HG02798 (cell line): ENCODE measurements around the gene SUSD4.

Source experiments
- ATAC-seq: cut with Tn5 transposase; IDR thresholded peaks from one replicate; pipeline ENCODE4 v1.9.1; 2021; ENCODE audit warnings: mild to moderate bottlenecking; ENCODE audit not compliant: unreplicated experiment, poor library complexity

The SUSD4 gene

DNA sequence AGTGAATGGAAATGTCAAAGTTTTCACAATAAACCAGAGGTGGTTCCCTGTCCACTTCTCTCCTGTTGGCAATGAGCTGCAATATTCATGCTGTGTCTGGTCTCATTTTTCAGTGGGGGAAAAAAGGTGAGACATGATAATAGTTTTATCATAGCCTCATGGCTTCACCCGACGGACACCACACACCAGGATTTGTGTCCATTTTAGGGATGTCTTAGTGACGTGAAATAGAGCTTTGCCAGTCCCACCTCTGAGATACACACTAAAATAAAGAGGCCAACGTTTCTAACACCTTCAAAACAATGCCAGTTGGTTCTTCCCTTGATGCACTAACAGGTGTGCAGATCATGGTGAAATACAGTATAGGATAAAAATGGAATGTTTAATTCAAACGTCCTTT, 129.4 kb downstream of the SUSD4 start:
- ATAC-seq: no peak

DNA sequence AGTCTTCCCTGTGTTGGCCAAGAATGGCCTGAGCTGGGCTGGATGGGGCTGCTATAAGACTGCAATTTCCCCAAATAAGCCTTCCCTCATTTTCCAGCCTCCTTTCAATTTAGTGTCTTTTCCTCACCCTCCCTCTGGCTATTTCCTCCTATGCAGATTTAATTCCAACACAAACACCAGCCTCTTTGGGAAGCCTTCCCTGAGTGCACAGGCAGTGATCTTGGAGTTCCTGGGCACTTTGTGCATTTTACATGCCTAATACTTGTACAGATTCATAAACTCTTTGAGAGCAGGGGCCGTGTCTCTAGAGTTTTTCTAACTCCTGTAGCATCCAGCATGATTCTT, 129.8 kb downstream of the SUSD4 start:
- no peak for ATAC-seq

DNA sequence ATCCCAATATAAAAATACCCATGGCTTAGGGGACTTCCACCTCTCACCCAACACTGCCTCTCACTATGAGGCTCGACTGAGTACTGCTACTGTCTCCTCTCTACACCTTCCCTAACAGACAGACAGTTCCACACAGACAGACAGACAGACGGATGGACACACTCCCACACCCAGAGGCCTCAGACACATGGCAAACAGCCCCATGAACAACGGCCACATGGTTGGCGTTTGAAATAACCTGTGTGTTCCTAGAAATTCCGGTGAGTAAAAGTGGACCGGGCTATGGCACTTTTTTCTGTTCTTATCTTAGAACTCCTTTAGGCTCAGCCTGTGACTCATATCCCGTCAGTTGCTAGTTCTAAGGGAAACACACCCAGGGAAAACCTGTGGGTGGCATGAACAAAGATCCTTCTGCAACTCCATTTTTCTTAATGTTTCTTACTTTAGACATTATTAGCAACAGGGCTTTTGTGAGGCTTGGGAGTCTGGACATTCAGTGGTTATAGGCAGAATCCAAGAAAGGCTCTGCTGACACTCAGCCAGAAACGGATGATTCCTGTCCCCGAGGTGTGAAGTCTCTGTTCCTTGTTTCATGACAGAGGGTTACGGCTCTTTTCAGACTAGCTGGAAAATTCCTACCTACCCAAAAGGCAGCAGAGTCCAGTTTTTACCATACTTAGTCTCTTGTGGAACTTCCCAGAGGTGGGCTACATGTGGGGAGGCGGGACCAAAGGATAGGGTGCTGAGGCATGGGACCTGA, 130.4 kb downstream of the SUSD4 start:
- ATAC-seq: no peak

DNA sequence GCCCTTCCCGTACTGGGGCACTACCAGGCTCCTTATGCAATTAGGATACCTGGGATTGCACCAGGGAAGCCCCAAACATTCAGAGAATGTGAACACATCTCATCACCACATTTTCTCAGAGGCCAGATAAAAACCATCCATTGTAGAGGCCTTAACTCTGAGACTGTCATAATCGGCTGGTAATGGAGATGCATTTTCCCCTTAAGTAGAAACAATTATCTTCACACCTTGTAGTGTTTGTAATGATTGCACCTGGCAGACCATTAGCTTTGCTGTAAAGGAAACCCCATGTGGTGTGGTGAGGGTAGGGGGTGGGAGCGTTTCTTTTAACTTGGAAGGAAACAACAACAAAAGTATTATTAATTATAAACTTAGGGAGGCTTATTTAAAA, 131.0 kb downstream of the SUSD4 start:
- no peak for ATAC-seq

DNA sequence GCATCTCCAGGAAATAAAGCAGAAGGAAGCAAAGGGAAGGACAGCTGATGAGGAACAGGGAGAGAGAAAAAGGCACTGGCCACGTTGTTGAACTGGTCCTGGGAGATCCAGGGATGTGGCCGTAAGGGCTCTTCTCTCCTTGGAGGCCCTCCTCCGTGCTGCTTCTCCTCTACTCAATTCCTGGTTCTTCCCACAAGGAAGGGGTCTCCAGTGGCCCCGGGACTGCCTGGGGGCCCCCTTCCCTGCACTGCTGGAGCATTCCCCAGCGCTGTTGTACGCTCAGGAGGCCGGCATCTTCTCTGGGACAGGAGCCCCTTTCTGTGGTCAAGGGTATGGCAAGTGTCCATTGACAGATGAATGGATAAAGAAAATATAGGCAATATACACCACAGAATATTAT, 132.4 kb downstream of the SUSD4 start:
- no peak for ATAC-seq

DNA sequence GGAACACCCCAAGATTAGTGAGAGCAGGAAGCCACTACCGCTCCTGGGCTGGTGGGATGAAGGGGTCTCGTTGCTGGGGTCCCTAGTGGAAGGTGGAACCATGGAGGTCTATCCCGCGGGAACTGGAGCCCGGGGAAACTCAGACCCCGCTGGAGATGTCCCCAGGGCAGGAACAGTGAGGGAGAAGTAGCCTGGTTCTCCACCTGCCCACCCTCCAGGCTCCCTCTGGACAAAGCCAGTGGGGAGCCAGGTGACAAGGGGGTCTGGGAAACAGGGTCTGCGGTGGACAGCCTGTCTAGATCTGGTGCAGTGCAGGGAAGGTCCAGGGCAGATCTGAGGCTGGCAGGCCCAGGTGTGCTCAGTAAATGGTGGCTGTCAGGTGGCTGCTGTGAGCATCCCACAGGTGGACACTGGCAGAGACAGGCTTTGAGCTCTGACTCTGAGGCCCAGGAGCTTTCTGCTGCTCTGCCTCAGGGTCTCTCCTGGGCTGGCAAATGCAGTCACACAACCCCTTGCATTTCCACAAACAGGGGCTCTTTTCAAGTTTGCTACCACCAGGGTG, 132.9 kb downstream of the SUSD4 start:
- no peak for ATAC-seq

DNA sequence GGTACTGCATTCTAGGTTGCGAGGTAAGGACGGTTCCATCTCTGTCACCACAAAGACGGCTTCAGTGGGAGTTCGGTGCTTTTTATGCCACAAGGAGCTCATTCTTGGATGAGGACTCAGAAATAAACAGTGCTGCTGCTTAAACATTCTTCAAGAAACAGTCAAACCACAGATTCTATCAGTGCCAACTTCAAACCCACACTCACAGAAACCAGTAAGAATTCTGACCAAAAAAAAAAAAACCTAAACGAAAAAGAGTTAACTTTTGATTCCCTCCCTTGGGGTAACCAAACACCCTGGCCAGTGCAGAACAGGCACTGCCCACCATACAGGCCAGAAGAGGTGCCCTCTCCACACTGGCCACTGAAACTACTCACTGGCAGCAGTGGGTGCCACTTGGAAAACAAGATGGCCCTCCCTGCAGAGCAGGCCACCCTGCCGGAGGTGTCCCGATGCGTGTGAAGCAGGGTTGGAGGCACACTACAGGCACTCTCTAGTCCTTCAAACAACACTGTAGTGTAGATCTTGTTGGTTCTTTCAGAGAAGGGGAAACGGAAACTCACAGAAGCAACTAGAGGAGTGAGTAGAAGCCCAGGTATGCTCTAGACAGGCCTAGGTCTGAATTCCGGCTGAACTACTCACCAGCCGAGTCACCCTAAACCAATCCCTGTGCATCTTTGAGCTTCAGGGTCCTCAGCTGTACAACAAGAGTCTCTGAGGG, 133.7 kb downstream of the SUSD4 start:
- no peak for ATAC-seq

DNA sequence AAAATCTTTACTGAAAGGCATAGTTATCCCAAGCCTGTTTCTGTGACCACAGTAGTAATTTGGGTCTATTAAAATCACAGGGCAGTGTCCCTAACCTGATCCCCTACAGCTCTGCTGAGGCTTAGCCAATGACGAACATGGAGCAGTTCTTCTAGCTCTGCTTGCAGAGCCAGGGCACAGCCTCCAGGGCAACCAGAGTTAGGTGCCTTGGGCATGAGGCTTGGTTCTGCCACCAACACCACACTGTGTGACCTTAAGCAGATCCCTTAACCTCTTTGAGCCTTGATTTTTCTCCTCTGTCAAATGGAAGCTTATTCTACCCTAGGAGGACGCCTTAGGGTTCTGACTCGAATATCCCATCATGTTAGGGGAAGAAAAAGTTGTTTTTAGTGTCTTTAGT, 134.2 kb downstream of the SUSD4 start:
- ATAC-seq: no peak

DNA sequence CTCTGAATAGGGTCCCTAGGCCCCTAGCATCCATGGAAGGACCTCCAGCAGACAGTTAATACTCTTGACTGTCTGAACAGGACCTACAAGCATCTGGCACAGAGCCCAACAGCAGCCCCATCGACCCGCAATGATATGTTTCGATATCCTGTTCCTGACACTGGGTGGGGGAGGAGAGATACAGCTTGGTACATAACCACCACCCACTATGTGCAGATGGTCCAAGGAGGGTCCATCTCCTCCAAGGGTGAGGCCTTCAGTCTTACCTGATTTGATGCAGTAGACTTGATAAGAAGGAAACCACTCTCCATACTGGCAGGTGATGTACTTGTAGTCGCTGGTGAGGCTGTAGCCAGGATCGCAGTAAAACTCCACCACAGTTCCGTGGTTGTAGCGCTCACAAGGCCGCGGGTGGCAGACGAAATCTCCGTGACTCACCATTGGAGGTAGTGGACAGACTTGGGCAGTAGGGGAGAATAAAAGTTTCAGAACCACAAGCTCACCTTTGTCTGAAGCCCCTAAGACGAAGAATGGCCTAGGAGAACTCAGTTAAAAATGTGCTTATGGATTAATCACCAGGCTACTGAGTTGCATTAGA, 134.9 kb downstream of the SUSD4 start:
- no peak for ATAC-seq

DNA sequence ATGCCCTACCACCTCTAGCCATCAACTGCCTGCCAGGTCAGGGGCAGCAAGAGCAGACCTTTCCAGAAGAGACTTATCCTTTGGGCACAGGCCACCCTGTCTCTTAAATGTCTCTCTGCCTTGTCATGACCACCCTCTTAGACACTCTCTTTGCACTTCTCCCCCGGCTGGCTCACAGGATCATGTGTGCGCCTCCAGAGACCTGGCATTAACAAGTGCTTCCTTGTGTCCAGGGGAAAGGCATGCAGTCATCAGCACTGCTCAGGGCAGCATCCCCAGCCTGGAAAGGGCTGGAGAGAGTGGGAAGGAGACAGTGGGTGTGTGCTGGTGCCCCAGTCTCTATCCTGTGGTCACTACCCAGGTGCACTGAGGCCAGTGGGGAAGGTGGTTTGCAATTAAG, 135.8 kb downstream of the SUSD4 start:
- ATAC-seq: no peak

DNA sequence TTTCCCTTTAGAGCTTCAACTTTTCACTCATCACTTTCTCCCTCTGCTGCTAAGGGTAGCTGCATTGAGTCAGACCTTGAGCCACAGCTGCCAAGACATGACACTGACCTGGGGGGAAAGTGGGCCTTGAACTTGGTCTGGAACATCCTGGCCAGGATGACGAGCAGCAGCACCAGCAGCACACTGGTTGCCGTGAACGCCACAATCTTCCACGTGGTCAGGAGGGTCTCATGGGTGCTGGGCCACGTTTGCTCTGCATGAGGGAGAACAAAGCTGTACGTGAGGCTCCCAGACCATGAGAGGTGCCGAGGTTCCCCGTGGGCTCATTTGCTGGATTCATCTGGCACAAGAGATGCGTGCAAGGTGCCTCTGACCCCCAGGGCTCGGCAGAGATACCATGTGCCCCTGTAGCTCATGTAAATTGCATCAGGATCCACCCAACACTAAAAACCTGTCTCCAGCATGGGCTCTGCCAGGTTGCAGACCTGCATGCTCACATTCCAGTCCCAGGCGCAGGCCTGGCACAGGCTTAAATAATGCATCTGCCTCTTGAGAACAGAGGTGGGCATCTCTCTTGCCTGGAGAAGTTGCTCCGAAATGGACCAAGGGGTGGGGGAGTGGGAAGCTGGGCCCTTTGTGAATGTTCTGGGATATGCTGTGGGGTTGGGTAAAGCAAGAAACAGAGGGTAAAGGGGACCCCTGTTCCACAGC, 136.3 kb downstream of the SUSD4 start:
- no peak for ATAC-seq

DNA sequence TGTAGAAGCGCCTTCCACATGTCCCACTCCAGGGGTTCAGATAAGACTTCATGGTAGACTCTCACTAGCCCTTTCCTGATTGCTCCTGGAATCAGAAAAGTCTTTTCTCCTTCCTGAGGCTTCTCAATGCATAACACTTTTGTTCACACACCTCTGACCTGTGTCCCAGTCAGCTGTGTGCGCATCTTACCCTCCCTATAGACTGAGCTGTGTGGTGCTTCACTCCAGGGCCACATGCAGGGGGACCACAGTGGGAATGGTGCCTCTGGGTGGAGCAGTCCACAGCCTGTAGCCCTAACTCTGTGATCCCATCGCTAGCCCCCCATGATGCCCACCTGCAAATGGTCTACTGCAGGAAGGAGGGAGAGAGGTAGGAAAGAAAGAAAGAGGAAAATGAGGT, 136.9 kb downstream of the SUSD4 start:
- ATAC-seq: no peak

DNA sequence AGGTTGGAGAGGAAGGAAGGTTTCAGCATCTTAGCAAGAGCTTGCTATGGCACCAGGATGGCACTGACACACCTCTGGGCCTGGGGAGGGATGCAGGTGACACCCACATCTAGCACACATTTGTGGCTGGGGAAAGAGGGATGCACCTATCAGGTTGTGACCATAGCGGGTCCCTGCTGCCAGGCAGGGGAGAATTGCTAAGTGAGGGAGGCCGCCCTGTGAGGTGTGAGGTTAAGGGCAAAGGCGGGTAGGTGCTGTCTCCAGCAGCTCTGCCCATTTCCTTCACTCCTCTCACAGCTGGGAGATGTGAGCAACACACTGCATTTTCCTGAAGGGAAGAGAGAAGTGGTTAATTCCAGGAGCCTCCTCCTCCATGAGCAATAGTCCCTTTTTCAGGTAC, 137.7 kb downstream of the SUSD4 start:
- no peak for ATAC-seq

DNA sequence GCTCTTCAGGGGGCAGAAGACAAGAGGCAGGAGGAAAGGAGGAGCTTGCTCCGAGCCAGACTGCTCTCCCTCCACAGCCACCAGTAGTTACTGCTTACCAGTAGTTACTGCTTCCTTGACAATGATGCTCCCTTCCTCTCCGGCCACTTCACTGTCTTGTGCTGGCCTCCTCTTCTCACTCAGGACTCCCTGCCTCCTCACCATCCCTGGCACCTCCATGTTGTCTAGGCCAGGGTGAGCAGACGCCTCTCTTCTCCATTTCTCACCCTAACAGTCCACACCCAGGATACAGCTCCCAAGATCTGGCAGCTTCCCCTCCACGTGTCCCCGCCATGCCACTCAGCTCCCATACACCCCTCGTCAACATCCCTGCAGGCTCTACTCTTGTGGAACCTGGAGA, 138.5 kb downstream of the SUSD4 start:
- no peak for ATAC-seq

DNA sequence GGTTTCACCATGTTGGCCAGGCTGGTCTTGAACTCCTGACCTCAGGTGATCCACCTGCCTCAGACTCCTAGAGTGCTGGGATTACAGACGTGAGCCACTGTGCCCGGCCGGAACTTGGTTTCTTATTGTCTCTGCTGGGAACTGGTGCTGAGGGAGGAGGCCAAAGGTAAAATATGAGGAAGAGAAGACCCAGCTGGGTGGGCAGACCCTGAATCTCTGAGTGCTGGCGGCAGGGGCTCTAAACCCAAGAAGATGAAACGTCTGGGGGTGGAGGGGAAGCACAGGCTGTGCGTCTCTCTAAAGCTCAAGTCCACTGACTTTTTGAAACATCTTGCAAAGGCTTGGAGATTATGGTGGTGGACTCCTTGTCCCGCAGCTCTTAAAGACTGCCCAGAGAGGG, 138.9 kb downstream of the SUSD4 start:
- ATAC-seq: no peak

DNA sequence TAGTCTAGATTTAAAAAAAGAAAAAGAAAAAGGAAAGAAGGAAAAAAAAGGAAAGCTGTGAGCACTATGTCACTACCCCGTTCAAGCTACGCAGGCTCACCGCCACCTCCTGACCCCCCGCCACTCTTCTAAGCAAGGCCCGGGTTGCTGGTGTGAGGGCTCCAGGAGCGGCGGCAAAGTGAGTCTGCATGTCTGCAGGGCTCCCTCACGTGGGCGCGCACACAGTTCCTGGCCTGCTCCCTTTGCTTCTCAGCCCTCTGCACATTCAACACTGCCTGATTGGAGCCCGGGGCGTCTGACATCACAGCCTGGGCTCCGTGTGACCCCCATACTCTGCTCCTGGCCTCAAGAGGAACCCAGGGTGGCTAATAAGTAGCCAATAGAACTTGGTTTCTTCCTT, 139.5 kb downstream of the SUSD4 start:
- ATAC-seq: no peak

DNA sequence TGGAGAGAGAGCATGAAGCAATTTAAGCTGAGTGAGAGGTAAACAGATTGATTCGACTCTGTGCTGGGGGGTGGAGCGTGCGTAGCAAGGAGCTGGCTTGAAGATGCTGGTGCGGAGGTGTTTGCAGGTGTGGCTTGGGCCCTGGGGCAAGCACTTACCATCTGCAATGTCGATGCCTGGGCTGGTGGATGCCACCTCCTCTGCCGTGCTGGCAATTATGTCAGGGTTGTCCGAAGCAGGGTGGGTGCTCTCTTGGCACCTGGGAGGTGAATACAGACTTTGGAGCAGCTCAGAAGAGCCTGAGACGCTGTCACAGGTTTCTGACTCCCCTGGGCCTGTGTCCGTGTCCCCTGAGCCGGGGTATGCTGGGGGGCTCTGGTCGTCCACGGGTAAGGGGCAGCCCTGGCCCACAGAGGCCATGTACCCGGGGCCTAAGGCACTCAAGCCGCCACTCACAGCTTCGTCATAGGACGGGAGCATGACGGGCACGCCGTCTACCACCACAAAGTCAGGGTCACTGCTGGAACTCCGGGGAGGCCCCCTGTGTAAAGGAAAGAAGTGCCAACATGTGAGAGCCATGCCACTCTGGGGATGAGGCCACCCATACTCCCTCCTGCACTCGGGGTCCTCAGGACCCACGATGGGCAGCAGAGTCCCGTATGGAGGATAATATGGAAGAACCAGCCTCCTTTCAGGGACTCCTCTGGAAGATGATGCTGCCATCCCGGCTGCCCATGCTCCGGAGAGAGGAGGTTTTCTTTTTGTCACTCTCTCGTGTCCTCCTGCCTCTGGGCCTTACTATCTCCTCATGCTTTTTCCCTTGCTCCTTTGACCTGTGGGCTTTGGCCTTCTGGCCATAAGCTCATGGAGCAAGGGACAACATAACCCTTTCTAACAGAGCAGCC, 140.6 kb downstream of the SUSD4 start:
- ATAC-seq: no peak

DNA sequence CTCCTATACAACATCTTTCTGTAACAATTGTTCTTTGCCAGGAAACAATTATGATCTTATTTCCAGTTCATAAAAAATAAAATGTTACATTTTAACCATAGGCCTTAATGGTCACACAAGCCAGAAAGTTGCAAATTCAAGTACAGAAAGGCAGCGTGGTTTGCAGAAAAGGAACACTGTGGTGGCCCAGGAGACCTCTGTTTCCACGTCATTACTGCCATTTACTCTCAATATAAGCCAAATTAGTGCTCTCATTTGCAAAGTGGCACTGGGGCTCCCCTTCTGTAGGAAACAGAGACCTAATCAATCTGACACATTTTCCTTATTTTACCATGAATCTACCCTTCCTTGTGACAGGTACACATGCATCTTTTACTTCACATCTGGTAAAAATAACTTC, 141.6 kb downstream of the SUSD4 start:
- ATAC-seq: no peak

DNA sequence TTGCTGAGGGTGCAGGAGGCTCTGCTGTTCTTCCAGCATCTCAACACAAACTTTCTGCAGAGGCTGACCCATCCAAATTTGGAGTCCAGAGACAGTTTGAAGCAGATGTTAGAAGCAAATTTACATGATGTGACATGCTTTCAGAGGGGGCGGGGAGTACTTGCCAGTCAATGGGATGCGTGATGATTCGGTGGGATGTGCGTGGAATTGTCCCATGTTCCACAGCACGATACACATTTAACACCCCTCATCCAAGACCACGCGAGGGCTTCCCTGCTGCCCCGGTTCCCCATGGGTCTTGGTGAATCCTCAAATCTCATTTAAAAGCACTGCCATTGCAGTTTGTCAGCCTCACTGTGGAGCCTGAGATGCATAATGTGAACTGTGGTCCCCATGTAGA, 142.3 kb downstream of the SUSD4 start:
- ATAC-seq: no peak
